H1 (cell line): ENCODE results near the gene MBOAT1.

ENCODE experiments used
- CHD2 ChIP-seq: IDR thresholded peaks from 2 replicates; pipeline ENCODE4 v1.6.1; 2012; ENCODE audit warnings: low read length, improper control_type of control experiment
- HDAC2 ChIP-seq, 2 experiments: fragments of 300-600 bp in 1 of 2; sonication (generic) in 1 of 2; IDR thresholded peaks; 2 replicates each; pipeline ENCODE4 v1.6.1; 2011 to 2012; ENCODE audit warnings: low read depth in 2 of 2, low read length in 2 of 2, mild to moderate bottlenecking in 2 of 2, moderate library complexity in 2 of 2, borderline replicate concordance in 1 of 2, inconsistent platforms in 1 of 2
- POLR2A ChIP-seq, 2 experiments: IDR thresholded peaks; 1 replicate in 1 of 2; 2 replicates in 1 of 2; pipeline ENCODE4 v1.6.1; 2011; ENCODE audit warnings: low read depth in 2 of 2, low read length in 2 of 2, mild to moderate bottlenecking in 2 of 2; ENCODE audit errors: control extremely low read depth in 1 of 2
- POLR2AphosphoS5 ChIP-seq: IDR thresholded peaks from 2 replicates; pipeline ENCODE4 v1.6.1; 2011; ENCODE audit warnings: low read depth, low read length
- RAD21 ChIP-seq, 2 experiments: IDR thresholded peaks in 1 of 2; conservative IDR thresholded peaks in 1 of 2; 2 replicates each; pipeline ENCODE4 v1.6.1; 2011; ENCODE audit warnings: low read depth in 2 of 2, low read length in 2 of 2, improper control_type of control experiment in 1 of 2, inconsistent platforms in 1 of 2, mild to moderate bottlenecking in 1 of 2, moderate library complexity in 1 of 2
- RFX5 ChIP-seq: IDR thresholded peaks from 2 replicates; pipeline ENCODE4 v1.6.1; 2011; ENCODE audit warnings: low read depth, low read length, improper control_type of control experiment, borderline replicate concordance
- SUZ12 ChIP-seq: fragments of 200-600 bp; sonication (generic); IDR thresholded peaks from 2 replicates; pipeline ENCODE4 v1.6.1; 2012; ENCODE audit warnings: mild to moderate bottlenecking, inconsistent platforms, low read length, moderate library complexity, mixed read lengths
- YY1 ChIP-seq: IDR thresholded peaks from 2 replicates; pipeline ENCODE4 v1.6.1; 2011; ENCODE audit warnings: low read depth, mild to moderate bottlenecking, low read length
- TF ChIP-seq, protein P1 (sequence below), 3 experiments: IDR thresholded peaks; 1 replicate in 2 of 3; 2 replicates in 1 of 3; pipeline versions ENCODE4 v1.5.1 to v1.6.1; 2011; ENCODE audit warnings: low read length in 3 of 3, mild to moderate bottlenecking in 3 of 3, inconsistent platforms in 2 of 3, low read depth in 1 of 3, moderate library complexity in 1 of 3; ENCODE audit not compliant: insufficient read depth in 1 of 3; ENCODE audit errors: control extremely low read depth in 1 of 3
- TF ChIP-seq, protein P2 (sequence below): IDR thresholded peaks from 2 replicates; pipeline ENCODE4 v1.6.1; 2011; ENCODE audit warnings: low read depth, mild to moderate bottlenecking, low read length; ENCODE audit not compliant: insufficient read depth

DNA sequence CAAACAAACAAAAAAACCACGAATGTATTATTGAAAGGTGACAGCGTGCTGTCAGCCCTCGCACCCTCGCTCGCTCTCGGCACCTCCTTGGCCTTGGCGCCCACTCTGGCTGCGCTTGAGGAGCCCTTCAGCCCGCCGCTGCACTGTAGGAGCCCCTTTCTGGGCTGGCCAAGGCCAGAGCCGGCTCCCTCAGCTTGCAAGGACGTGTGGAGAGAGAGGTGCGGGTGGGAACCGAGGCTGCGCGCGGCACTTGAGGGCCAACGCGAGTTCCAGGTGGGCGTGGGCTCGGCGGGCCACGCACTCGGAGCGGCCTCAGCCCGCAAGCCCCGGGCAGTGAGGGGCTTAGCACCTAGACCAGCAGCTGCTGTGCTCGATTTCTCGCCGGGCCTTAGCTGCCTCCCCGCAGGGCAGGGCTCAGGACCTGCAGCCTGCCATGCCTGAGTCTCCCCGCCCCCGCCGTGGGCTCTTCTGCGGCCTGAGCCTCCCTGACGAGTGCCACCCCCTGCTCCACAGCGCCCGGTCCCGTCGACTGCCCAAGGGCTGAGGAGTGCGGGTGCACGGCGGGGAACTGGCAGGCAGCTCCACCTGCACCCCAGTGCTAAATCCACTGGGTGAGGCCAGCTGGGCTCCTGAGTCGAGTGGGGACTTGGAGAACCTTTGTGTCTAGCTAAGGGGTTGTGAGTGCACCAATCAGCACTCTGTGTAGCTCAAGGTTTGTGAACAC lies 20.9 kb upstream of the MBOAT1 start:
- TF ChIP-seq, protein P1, sequence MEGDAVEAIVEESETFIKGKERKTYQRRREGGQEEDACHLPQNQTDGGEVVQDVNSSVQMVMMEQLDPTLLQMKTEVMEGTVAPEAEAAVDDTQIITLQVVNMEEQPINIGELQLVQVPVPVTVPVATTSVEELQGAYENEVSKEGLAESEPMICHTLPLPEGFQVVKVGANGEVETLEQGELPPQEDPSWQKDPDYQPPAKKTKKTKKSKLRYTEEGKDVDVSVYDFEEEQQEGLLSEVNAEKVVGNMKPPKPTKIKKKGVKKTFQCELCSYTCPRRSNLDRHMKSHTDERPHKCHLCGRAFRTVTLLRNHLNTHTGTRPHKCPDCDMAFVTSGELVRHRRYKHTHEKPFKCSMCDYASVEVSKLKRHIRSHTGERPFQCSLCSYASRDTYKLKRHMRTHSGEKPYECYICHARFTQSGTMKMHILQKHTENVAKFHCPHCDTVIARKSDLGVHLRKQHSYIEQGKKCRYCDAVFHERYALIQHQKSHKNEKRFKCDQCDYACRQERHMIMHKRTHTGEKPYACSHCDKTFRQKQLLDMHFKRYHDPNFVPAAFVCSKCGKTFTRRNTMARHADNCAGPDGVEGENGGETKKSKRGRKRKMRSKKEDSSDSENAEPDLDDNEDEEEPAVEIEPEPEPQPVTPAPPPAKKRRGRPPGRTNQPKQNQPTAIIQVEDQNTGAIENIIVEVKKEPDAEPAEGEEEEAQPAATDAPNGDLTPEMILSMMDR (IDR thresholded peaks at IDR 0.05; ENCODE audit: control extremely low read depth in 1 of 3, insufficient read depth in 1 of 3, low read depth in 1 of 3, low read length in 3 of 3), result no peak
- TF ChIP-seq POLR2AphosphoS5, result no peak
- no peak for TF ChIP-seq RFX5
- TF ChIP-seq CHD2, result no peak
- no peak for TF ChIP-seq HDAC2 (IDR thresholded peaks at IDR 0.05; ENCODE audit: borderline replicate concordance in 1 of 2, low read depth in 2 of 2, low read length in 2 of 2)
- TF ChIP-seq, protein P2, sequence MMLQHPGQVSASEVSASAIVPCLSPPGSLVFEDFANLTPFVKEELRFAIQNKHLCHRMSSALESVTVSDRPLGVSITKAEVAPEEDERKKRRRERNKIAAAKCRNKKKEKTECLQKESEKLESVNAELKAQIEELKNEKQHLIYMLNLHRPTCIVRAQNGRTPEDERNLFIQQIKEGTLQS, result no peak
- TF ChIP-seq YY1, result no peak
- TF ChIP-seq SUZ12, result no peak
- TF ChIP-seq POLR2A (IDR thresholded peaks at IDR 0.05; ENCODE audit: control extremely low read depth in 1 of 2, low read depth in 2 of 2, low read length in 2 of 2), result no peak
- no peak for TF ChIP-seq RAD21 (IDR thresholded peaks at IDR 0.05 in 1 of 2, conservative IDR thresholded peaks at IDR 0.05 in 1 of 2; ENCODE audit: low read depth in 2 of 2, low read length in 2 of 2)
